IMR-90 (cell line): Measurements from ENCODE around the gene SSU72. TPM values are rescaled to one million over a fixed set of nuclear protein-coding genes. Genes with fewer than 3 reads are reported as not detected.

Experiments used
- ATAC-seq: fragments of 200-7000 bp; cut with Tn5 transposase; 2 replicates; pipeline ENCODE4 v1.9.1; 2020; ENCODE audit warnings: low read depth, mild to moderate bottlenecking, moderate library complexity
- BruUV-seq: library from RNA; stranded (reverse); fragments of 400-500 nt; replicated peaks from 2 replicates; lab custom pipeline; 2021; lab: Mats Ljungman, UMichigan
- CTCF ChIA-PET: fragments of 300-600 bp; formaldehyde crosslinking; extraction: SDS; loops from one replicate; lab custom pipeline; 2021; ENCODE audit warnings: antibody characterized with exemption; lab: Yijun Ruan, JAX
- POLR2A ChIA-PET: fragments of 300-600 bp; sonication (Branson Sonifier 250); formaldehyde crosslinking; loops from one replicate; lab custom pipeline; 2022; ENCODE audit warnings: antibody characterized with exemption; ENCODE audit not compliant: unreplicated experiment; lab: Charles Lee
- DNase-seq: peaks from one replicate; pipeline ENCODE4 v3.0.0; 2013
- H2AFZ ChIP-seq: replicated peaks from 2 replicates; pipeline ENCODE3; 2013; ENCODE audit warnings: low read length, mild to moderate bottlenecking; ENCODE audit not compliant: poor library complexity
- H2AK5ac ChIP-seq: 2 replicates; pipeline ENCODE4 v1.6.1; 2013; ENCODE audit warnings: low read depth, low read length, inconsistent platforms
- H2AK9ac ChIP-seq: replicated peaks from 2 replicates; pipeline ENCODE3; 2013; ENCODE audit warnings: mild to moderate bottlenecking, low read depth, low read length, moderate library complexity; ENCODE audit not compliant: poor library complexity
- H2BK120ac ChIP-seq: 2 replicates; pipeline ENCODE4 v1.6.1; 2013; ENCODE audit warnings: low read depth, low read length, inconsistent platforms
- H2BK15ac ChIP-seq: 3 replicates; pipeline ENCODE4 v1.6.1; 2013; ENCODE audit warnings: low read depth, low read length, inconsistent platforms
- H2BK20ac ChIP-seq: 2 replicates; pipeline ENCODE4 v1.6.1; 2013; ENCODE audit warnings: low read depth, mild to moderate bottlenecking, inconsistent platforms, low read length, moderate library complexity
- H2BK5ac ChIP-seq: 2 replicates; pipeline ENCODE4 v1.6.1; 2013; ENCODE audit warnings: mild to moderate bottlenecking, low read depth, low read length, inconsistent platforms; ENCODE audit not compliant: poor library complexity, severe bottlenecking
- H3K14ac ChIP-seq: replicated peaks from 2 replicates; pipeline ENCODE4 v1.6.1; 2013; ENCODE audit warnings: low read depth, low read length, inconsistent platforms
- H3K18ac ChIP-seq: 2 replicates; pipeline ENCODE4 v1.6.1; 2013; ENCODE audit warnings: low read depth, low read length, control low read depth
- H3K23ac ChIP-seq: 2 replicates; pipeline ENCODE4 v1.6.1; 2013; ENCODE audit warnings: low read depth, low read length, inconsistent platforms
- H3K27ac ChIP-seq: 2 replicates; pipeline ENCODE4 v1.5.1; 2013; ENCODE audit warnings: mild to moderate bottlenecking, control low read depth, low read length; ENCODE audit not compliant: insufficient read depth
- H3K27me3 ChIP-seq: 2 replicates; pipeline ENCODE4 v1.6.1; 2013; ENCODE audit warnings: low read length; ENCODE audit not compliant: control insufficient read depth, insufficient read depth
- H3K36me3 ChIP-seq: 2 replicates; pipeline ENCODE4 v1.6.1; 2013; ENCODE audit warnings: low read length, mixed read lengths; ENCODE audit not compliant: control insufficient read depth, insufficient read depth
- H3K4ac ChIP-seq: 2 replicates; pipeline ENCODE4 v1.6.1; 2013; ENCODE audit warnings: low read depth, low read length, inconsistent platforms
- H3K4me1 ChIP-seq: 2 replicates; pipeline ENCODE4 v1.6.1; 2013; ENCODE audit warnings: low read length, mixed read lengths; ENCODE audit not compliant: control insufficient read depth, insufficient read depth
- H3K4me2 ChIP-seq: 2 replicates; pipeline ENCODE4 v1.6.1; 2013; ENCODE audit warnings: low read depth, mild to moderate bottlenecking, control low read depth, low read length, moderate library complexity
- H3K4me3 ChIP-seq: 2 replicates; pipeline ENCODE4 v1.5.1; 2013; ENCODE audit warnings: low read depth, mild to moderate bottlenecking, control low read depth, low read length, moderate library complexity; ENCODE audit not compliant: insufficient read depth
- H3K56ac ChIP-seq: 2 replicates; pipeline ENCODE4 v1.6.1; 2013; ENCODE audit warnings: low read length, inconsistent platforms; ENCODE audit not compliant: insufficient read depth; ENCODE audit errors: extremely low read depth
- H3K79me1 ChIP-seq, 2 experiments: 2 replicates each; pipeline ENCODE4 v1.6.1; 2013; ENCODE audit warnings: low read length in 2 of 2, inconsistent platforms in 1 of 2, low read depth in 1 of 2
- H3K9ac ChIP-seq: 2 replicates; pipeline ENCODE4 v1.6.1; 2013; ENCODE audit warnings: low read depth, low read length, control low read depth
- H3K9me1 ChIP-seq: 2 replicates; pipeline ENCODE4 v1.6.1; 2013; ENCODE audit warnings: low read length, inconsistent platforms; ENCODE audit not compliant: insufficient read depth
- H3K9me3 ChIP-seq: 2 replicates; pipeline ENCODE4 v1.6.1; 2013; ENCODE audit warnings: low read length; ENCODE audit not compliant: control insufficient read depth, insufficient read depth
- H4K20me1 ChIP-seq: 2 replicates; pipeline ENCODE4 v1.6.1; 2013; ENCODE audit warnings: low read length, inconsistent platforms; ENCODE audit not compliant: insufficient read depth
- H4K5ac ChIP-seq: 2 replicates; pipeline ENCODE4 v1.6.1; 2013; ENCODE audit warnings: mild to moderate bottlenecking, low read depth, low read length, control low read depth
- H4K8ac ChIP-seq, 2 experiments: 2 replicates each; pipeline ENCODE4 v1.6.1; 2013; ENCODE audit warnings: low read depth in 2 of 2, low read length in 2 of 2, control low read depth in 1 of 2, inconsistent platforms in 1 of 2
- H4K91ac ChIP-seq: 2 replicates; pipeline ENCODE4 v1.6.1; 2013; ENCODE audit warnings: low read depth, low read length, inconsistent platforms; ENCODE audit not compliant: insufficient read depth
- CEBPB ChIP-seq: IDR thresholded peaks from 2 replicates; pipeline ENCODE4 v1.6.1; 2012; ENCODE audit warnings: low read depth, low read length, improper control_type of control experiment
- FOS ChIP-seq: fragments of 150-350 bp; IDR thresholded peaks from 2 replicates; pipeline ENCODE4 v1.6.1; 2016; ENCODE audit warnings: low read depth, low read length
- MAFK ChIP-seq: IDR thresholded peaks from 2 replicates; pipeline ENCODE4 v1.6.1; 2012; ENCODE audit warnings: low read depth, low read length, improper control_type of control experiment
- MAZ ChIP-seq: IDR thresholded peaks from 2 replicates; pipeline ENCODE4 v1.6.1; 2012; ENCODE audit warnings: low read depth, mild to moderate bottlenecking, low read length, improper control_type of control experiment, moderate library complexity, borderline replicate concordance
- NFE2L2 ChIP-seq: fragments of 150-350 bp; IDR thresholded peaks from 2 replicates; pipeline ENCODE4 v1.6.1; 2016; ENCODE audit warnings: low read depth, mild to moderate bottlenecking, low read length
- RCOR1 ChIP-seq: IDR thresholded peaks from 2 replicates; pipeline ENCODE4 v1.6.1; 2012; ENCODE audit warnings: mild to moderate bottlenecking, low read length, improper control_type of control experiment; ENCODE audit not compliant: insufficient replicate concordance
- RFX5 ChIP-seq: IDR thresholded peaks from 2 replicates; pipeline ENCODE4 v1.8.0; 2012; ENCODE audit warnings: low read depth, mild to moderate bottlenecking, low read length, moderate library complexity
- SMC3 ChIP-seq: fragments of 150-350 bp; IDR thresholded peaks from 2 replicates; pipeline ENCODE4 v1.6.1; 2016; ENCODE audit warnings: low read depth, mild to moderate bottlenecking, antibody characterized with exemption, low read length, moderate library complexity
- USF2 ChIP-seq: fragments of 150-350 bp; IDR thresholded peaks from 2 replicates; pipeline ENCODE4 v1.6.1; 2017; ENCODE audit warnings: mild to moderate bottlenecking, antibody characterized with exemption, low read length, low read depth
- WGBS, 2 experiments: methylation state at CpG; one replicate each; pipeline versions ENCODE4 v1.1.5 to v1.1.7; 2013; ENCODE audit warnings: missing lambda C conversion rate in 2 of 2; ENCODE audit not compliant: insufficient read length in 1 of 2; ENCODE audit errors: extremely low coverage in 2 of 2; 5-methylcytosine and 5-hydroxymethylcytosine counted together
- dilution Hi-C: fragments of 300-500 bp; cut with HindIII; formaldehyde crosslinking; loops from one replicate; pipeline ENCODE4 v1.14.3; 2018; ENCODE audit warnings: low sequenced_read_pairs; ENCODE audit not compliant: unreplicated experiment
- in situ Hi-C: fragments of 300-500 bp; cut with MboI; formaldehyde crosslinking; loops from 3 replicates; pipeline ENCODE4 v1.14.3; 2019; ENCODE audit warnings: low sequenced_read_pairs, inconsistent platforms, mixed read lengths
- intact Hi-C: fragments of 100-400 bp; cut with micrococcal nuclease; formaldehyde crosslinking; loops from 2 replicates; pipeline ENCODE4 v1.10.0; 2022
- polyA plus RNA-seq, 3 experiments: library from polyadenylated mRNA; depleted of rRNA; stranded (reverse); fragments of >200 nt; gene quantifications; 2 replicates each; pipeline ENCODE4 v1.2.3, GENCODE V29; 2012; ENCODE audit warnings: low replicate concordance in 1 of 3
- total RNA-seq: library from RNA; depleted of rRNA; stranded (reverse); fragments of >200 nt; gene quantifications from 2 replicates; pipeline ENCODE4 v1.2.3, GENCODE V29; 2012
- TF ChIP-seq, protein P1 (sequence below): fragments of 150-350 bp; IDR thresholded peaks from 2 replicates; pipeline ENCODE4 v1.6.1; 2016; ENCODE audit warnings: low read depth, mild to moderate bottlenecking, low read length, moderate library complexity, borderline replicate concordance
- TF ChIP-seq, protein P2 (sequence below): conservative IDR thresholded peaks from 2 replicates; pipeline ENCODE4 v1.5.1; 2012; ENCODE audit warnings: mild to moderate bottlenecking, low read depth, low read length, improper control_type of control experiment

The SSU72 gene
- total and polyA plus RNA-seq, 2 of the 4 experiments (the other 2 are of a cell fraction) = 33.7 to 88.4 TPM

DNA sequence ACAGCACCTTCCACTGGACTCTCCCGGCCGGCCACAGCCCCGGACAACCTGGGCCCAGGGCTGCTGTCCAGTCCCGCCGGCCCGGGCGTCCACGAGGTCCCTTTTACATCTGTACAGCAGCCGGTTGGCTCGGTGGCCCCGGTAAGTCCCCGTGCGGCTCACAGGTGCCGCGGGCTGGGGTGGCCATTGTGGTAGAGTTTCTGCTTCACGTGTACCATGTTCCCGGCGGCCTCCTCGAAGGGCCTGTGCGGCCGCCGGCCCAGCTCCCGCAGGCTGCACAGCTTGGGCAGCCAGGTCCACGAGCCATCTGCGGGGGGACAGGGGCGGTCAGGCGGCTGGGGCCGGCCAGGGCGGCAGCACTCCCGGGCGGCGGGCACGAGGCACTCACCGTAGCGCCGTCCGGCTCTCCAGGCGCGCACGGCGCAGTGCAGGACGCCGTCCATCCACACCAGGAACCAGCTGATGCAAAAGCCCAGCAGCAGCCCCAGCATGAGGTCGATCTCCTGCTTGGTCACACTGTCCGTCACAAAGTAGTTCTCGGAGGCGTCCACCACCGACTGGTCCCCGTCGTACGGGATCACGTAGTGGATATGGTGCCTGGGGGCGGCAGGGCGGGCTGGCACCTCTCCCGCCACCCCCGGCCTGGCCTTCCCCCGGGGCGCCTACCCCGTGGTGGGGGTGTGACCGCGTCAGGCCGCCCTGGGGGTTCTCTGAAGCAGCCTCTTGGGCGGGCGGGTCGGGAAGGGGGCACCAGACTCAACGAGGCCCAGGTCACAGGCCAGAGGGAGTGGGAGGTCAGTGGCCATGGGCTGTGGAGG, 39.3 kb downstream of the SSU72 start (continued):
- TF ChIP-seq, protein P1, sequence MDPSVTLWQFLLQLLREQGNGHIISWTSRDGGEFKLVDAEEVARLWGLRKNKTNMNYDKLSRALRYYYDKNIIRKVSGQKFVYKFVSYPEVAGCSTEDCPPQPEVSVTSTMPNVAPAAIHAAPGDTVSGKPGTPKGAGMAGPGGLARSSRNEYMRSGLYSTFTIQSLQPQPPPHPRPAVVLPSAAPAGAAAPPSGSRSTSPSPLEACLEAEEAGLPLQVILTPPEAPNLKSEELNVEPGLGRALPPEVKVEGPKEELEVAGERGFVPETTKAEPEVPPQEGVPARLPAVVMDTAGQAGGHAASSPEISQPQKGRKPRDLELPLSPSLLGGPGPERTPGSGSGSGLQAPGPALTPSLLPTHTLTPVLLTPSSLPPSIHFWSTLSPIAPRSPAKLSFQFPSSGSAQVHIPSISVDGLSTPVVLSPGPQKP = no peak

DNA sequence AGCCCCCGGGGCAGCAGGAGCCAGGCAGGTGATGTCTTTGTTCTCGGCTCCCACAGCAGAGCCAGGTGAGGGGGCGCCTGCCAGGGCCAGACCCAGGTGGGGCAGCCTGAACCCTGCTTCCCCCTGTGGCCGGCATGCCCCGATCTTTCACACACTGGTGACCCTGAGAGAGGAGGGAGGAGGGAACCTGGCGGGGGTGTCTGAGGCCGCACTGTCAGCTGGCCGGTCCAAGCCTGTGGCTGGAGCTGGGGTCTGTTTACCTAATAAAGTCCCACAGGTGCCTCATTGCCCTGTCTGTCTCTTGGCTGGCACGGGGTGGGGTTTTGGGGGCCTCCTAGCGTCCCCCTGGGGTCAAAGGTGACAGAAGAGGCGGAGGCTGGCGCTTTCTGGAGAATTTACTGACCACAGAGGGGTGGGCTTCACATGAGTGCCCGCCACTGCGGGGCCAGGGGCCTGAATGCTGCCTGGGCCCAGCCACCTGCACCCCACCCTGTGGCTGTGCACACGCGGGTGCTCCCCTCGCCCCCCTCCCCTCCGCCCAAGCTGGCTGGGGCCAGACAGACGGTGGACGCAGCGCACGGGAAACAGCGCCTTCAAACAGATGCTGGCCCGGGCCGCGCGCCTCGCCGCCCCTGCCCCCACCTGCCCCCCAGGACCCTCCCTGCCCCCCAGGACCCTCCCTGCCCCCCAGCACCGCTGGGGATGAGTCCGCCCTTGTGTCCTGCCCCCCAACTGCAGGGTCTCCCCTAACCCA, 40.1 kb downstream of the SSU72 start:
- Histone ChIP-seq H3K56ac (no peak overlapping the region), H2BK120ac (no peak overlapping the region), H2BK15ac (no peak overlapping the region), H2BK20ac (no peak overlapping the region), H3K27ac (no peak overlapping the region), H4K91ac (no peak overlapping the region), H3K9me3 (peaks cover 6% of the 10 kb centered on the region), H2AK5ac (no peak overlapping the region), H3K9ac (no peak overlapping the region), H3K36me3 (peaks cover 32% of the 10 kb centered on the region), H3K14ac (no peak overlapping the region), H3K4ac (no peak overlapping the region), H3K4me2 (no peak overlapping the region), H3K79me1 (peaks cover 10 to 35% of the 10 kb centered on the region in 2 experiments), H2BK5ac (no peak overlapping the region), H3K27me3 (no peaks in the 10 kb centered on the region), H4K8ac (no peak overlapping the region), H3K23ac (no peak overlapping the region), H4K20me1 (peaks cover 28% of the 10 kb centered on the region), H3K4me3 (no peak overlapping the region), H2AFZ (no peak overlapping the region), H3K18ac (no peak overlapping the region), H3K4me1 (peaks cover 10% of the 10 kb centered on the region), H3K9me1 (peaks cover 17% of the 10 kb centered on the region), H2AK9ac (no peak overlapping the region), H4K5ac (no peak overlapping the region)
- dilution Hi-C loops (no loop called here), in situ Hi-C loops (no loop called here), intact Hi-C loops (no loop called here)
- no TSS peak for BruUV-seq
- 100% methylated on average over 1 of the region's 31 CpGs; no CpG with 5 or more reads in 1 of the 2 experiments for WGBS, 2 experiments
- DNase-seq (no peak), ATAC-seq (no peak)
- ChIA-PET CTCF (no interaction called here), POLR2A (no interaction called here)
- no peak for TF ChIP-seq FOS
- no peak for TF ChIP-seq RFX5
- TF ChIP-seq MAZ = no peak
- no peak for TF ChIP-seq SMC3
- no peak for TF ChIP-seq RCOR1
- no peak for TF ChIP-seq MAFK
- TF ChIP-seq, protein P2, sequence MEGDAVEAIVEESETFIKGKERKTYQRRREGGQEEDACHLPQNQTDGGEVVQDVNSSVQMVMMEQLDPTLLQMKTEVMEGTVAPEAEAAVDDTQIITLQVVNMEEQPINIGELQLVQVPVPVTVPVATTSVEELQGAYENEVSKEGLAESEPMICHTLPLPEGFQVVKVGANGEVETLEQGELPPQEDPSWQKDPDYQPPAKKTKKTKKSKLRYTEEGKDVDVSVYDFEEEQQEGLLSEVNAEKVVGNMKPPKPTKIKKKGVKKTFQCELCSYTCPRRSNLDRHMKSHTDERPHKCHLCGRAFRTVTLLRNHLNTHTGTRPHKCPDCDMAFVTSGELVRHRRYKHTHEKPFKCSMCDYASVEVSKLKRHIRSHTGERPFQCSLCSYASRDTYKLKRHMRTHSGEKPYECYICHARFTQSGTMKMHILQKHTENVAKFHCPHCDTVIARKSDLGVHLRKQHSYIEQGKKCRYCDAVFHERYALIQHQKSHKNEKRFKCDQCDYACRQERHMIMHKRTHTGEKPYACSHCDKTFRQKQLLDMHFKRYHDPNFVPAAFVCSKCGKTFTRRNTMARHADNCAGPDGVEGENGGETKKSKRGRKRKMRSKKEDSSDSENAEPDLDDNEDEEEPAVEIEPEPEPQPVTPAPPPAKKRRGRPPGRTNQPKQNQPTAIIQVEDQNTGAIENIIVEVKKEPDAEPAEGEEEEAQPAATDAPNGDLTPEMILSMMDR = no peak
- no peak for TF ChIP-seq USF2
- TF ChIP-seq NFE2L2 = no peak
- no peak for TF ChIP-seq CEBPB
